Thymus (tissue), 14 donors: ENCODE measurements around the gene MUCL1. TPM values are rescaled to one million over a fixed set of nuclear protein-coding genes. Genes with fewer than 3 reads are reported as not detected.

Source experiments
- DNase-seq, 9 donors: peaks; one replicate each; pipeline ENCODE4 v3.0.0-alpha.2; 2013; ENCODE audit warnings: low spot score in 9 of 9, low read depth in 6 of 9, missing footprints in 1 of 9
- H3K27ac ChIP-seq, 2 donors: one replicate each; pipeline ENCODE4 v1.5.1; 2013; ENCODE audit warnings: control low read depth in 1 of 2, low read depth in 1 of 2, low read length in 1 of 2, mild to moderate bottlenecking in 1 of 2, moderate library complexity in 1 of 2
- H3K27me3 ChIP-seq, 2 donors: one replicate each; pipeline ENCODE4 v1.5.1; 2013; ENCODE audit warnings: low read length in 1 of 2; ENCODE audit not compliant: control insufficient read depth in 2 of 2, insufficient read depth in 1 of 2
- H3K36me3 ChIP-seq, 2 donors: one replicate each; pipeline ENCODE4 v1.5.1; 2013; ENCODE audit warnings: low read length in 1 of 2, mild to moderate bottlenecking in 1 of 2, moderate library complexity in 1 of 2; ENCODE audit not compliant: control insufficient read depth in 2 of 2, insufficient read depth in 2 of 2
- H3K4me1 ChIP-seq, 2 donors: one replicate each; pipeline ENCODE4 v1.5.1; 2013; ENCODE audit warnings: low read length in 2 of 2; ENCODE audit not compliant: control insufficient read depth in 2 of 2, insufficient read depth in 2 of 2
- H3K4me3 ChIP-seq, 2 donors: one replicate each; pipeline ENCODE4 v1.5.1; 2013; ENCODE audit warnings: low read length in 2 of 2, control low read depth in 1 of 2, mild to moderate bottlenecking in 1 of 2
- H3K9me3 ChIP-seq, 2 donors: one replicate each; pipeline ENCODE4 v1.5.1; 2013; ENCODE audit warnings: low read length in 1 of 2, mild to moderate bottlenecking in 1 of 2; ENCODE audit not compliant: control insufficient read depth in 2 of 2, insufficient read depth in 1 of 2
- WGBS: extraction: QIAGEN DNeasy Blood & Tissue Kit; methylation state at CpG from one replicate; pipeline ENCODE4 v1.1.7; 2013; 5-methylcytosine and 5-hydroxymethylcytosine counted together
- long read RNA-seq, 10 donors: transcript quantifications; one replicate each; lab custom pipeline, GENCODE V29; 2026
- polyA plus RNA-seq: library from polyadenylated mRNA; stranded (reverse); fragments of 200-250 nt; gene quantifications from one replicate; pipeline ENCODE4 v1.2.3, GENCODE V29; 2013
- total RNA-seq: library from RNA; stranded (reverse); fragments of 120-200 nt; gene quantifications from one replicate; pipeline ENCODE4 v1.2.4, GENCODE V29; 2013
- donor health status: healthy.

Gene MUCL1
- total RNA-seq (1.2 TPM), polyA plus RNA-seq (19.2 TPM)
- long read RNA-seq, donor 1, result 0 reads
- long read RNA-seq, donor 2, result 0 reads
- long read RNA-seq, donor 3, result 0 reads
- long read RNA-seq, donor 4, result 0 reads
- long read RNA-seq, donor 5, partial matches to known transcripts, result 0 of 3 reads
- long read RNA-seq, donor 5, other reads (novel, unspliced or antisense), result 0 of 3 reads
- long read RNA-seq, donor 6, result 0 reads
- long read RNA-seq, donor 7, partial matches to known transcripts, result 0 of 1 reads
- long read RNA-seq, donor 7, other reads (novel, unspliced or antisense), result 0 of 1 reads
- long read RNA-seq, donor 8, result 0 reads
- long read RNA-seq, donor 9, partial matches to known transcripts, result 0 of 1 reads
- long read RNA-seq, donor 9, other reads (novel, unspliced or antisense), result 0 of 1 reads
- long read RNA-seq, donor 10, result 0 reads

GRCh38 chr12:54853933-54854538 is at the start of gene MUCL1:
Gene MUCL1 (plus strand): TSS chr12:54854516. CDS start chr12:54854583, 67 bp downstream.
- Histone ChIP-seq H3K9me3 (no peaks in the 10 kb centered on the region), H3K27me3 (no peaks in the 10 kb centered on the region), H3K4me3 (no peak within 1 kb of the TSS), H3K4me1 (no peaks in the 10 kb centered on the region), H3K27ac (no peak within 1 kb of the TSS), H3K36me3 (no peaks in the 10 kb centered on the region)
- DNase-seq, result peak; percentile 11 to 80 (median 61)
- WGBS, result 46% methylated on average over 6 of the region's 6 CpGs

GRCh38 chr12:54821676-54822075 is 32.6 kb upstream of the MUCL1 start:
- 97% methylated on average over 3 of the region's 3 CpGs for WGBS
- H3K27ac ChIP-seq, result no peak overlapping the region
- no peaks in the 10 kb centered on the region for H3K4me1 ChIP-seq
- H3K36me3 ChIP-seq, result no peaks in the 10 kb centered on the region
- H3K4me3 ChIP-seq, result no peak overlapping the region
- no peaks in the 10 kb centered on the region for H3K27me3 ChIP-seq
- peaks cover 0 to 9% of the 10 kb centered on the region in 2 donors for H3K9me3 ChIP-seq
- no peak for DNase-seq

GRCh38 chr12:54824402-54824801 is 29.9 kb upstream of the MUCL1 start:
- Histone ChIP-seq H3K27ac (no peak overlapping the region), H3K4me1 (no peaks in the 10 kb centered on the region), H3K27me3 (no peaks in the 10 kb centered on the region), H3K36me3 (no peaks in the 10 kb centered on the region), H3K9me3 (peaks cover 0 to 6% of the 10 kb centered on the region in 2 donors), H3K4me3 (no peak overlapping the region)
- DNase-seq, result no peak
- 100% methylated on average over 2 of the region's 2 CpGs for WGBS

GRCh38 chr12:54829511-54829910 is 24.8 kb upstream of the MUCL1 start:
- no peaks in the 10 kb centered on the region for H3K27me3 ChIP-seq
- no peaks in the 10 kb centered on the region for H3K9me3 ChIP-seq
- H3K27ac ChIP-seq, result no peak overlapping the region
- no peak for DNase-seq
- H3K4me3 ChIP-seq, result no peak overlapping the region
- 89% methylated on average over 5 of the region's 5 CpGs for WGBS
- no peaks in the 10 kb centered on the region for H3K36me3 ChIP-seq
- H3K4me1 ChIP-seq, result no peaks in the 10 kb centered on the region

- Histone ChIP-seq H3K27ac (no peak overlapping the region), H3K36me3 (no peaks in the 10 kb centered on the region), H3K4me1 (no peaks in the 10 kb centered on the region), H3K9me3 (no peaks in the 10 kb centered on the region), H3K27me3 (no peaks in the 10 kb centered on the region), H3K4me3 (no peak overlapping the region)
- no peak for DNase-seq
Measured at GRCh38 chr12:54830199-54830598, 24.1 kb upstream of the MUCL1 start.

GRCh38 chr12:54831631-54832030 is 22.7 kb upstream of the MUCL1 start:
- H3K4me3 ChIP-seq, result no peak overlapping the region
- H3K36me3 ChIP-seq, result no peaks in the 10 kb centered on the region
- H3K4me1 ChIP-seq, result no peaks in the 10 kb centered on the region
- H3K27ac ChIP-seq, result no peak overlapping the region
- no peak for DNase-seq
- no peaks in the 10 kb centered on the region for H3K9me3 ChIP-seq
- no peaks in the 10 kb centered on the region for H3K27me3 ChIP-seq
- WGBS, result 95% methylated on average over 1 of the region's 1 CpG

GRCh38 chr12:54840244-54840865 is 14.0 kb upstream of the MUCL1 start:
- Histone ChIP-seq H3K4me1 (no peaks in the 10 kb centered on the region), H3K9me3 (no peaks in the 10 kb centered on the region), H3K36me3 (no peaks in the 10 kb centered on the region), H3K4me3 (no peak overlapping the region), H3K27ac (no peak overlapping the region), H3K27me3 (no peaks in the 10 kb centered on the region)
- WGBS, result 96% methylated on average over 3 of the region's 3 CpGs
- DNase-seq, result no peak

GRCh38 chr12:54857406-54857805 is 3.1 kb downstream of the MUCL1 start:
- Histone ChIP-seq H3K4me3 (no peak overlapping the region), H3K4me1 (no peaks in the 10 kb centered on the region), H3K27me3 (peaks cover 0 to 2% of the 10 kb centered on the region in 2 donors), H3K36me3 (no peaks in the 10 kb centered on the region), H3K27ac (no peak overlapping the region), H3K9me3 (no peaks in the 10 kb centered on the region)
- DNase-seq, result no peak
- WGBS, result 84% methylated on average over 2 of the region's 2 CpGs

GRCh38 chr12:54858562-54858961 is 4.2 kb downstream of the MUCL1 start:
- WGBS, result 93% methylated on average over 1 of the region's 1 CpG
- H3K36me3 ChIP-seq, result no peaks in the 10 kb centered on the region
- H3K9me3 ChIP-seq, result no peaks in the 10 kb centered on the region
- DNase-seq, result no peak
- no peak overlapping the region for H3K27ac ChIP-seq
- H3K27me3 ChIP-seq, result peaks cover 0 to 2% of the 10 kb centered on the region in 2 donors
- no peak overlapping the region for H3K4me3 ChIP-seq
- no peaks in the 10 kb centered on the region for H3K4me1 ChIP-seq
